SK-MEL-5 (cell line): ENCODE measurements around the gene SLC22A3. TPM values are rescaled to one million over a fixed set of nuclear protein-coding genes. Genes with fewer than 3 reads are reported as not detected.
"Not testable (repeated sequence)": the region's sequence is repeated elsewhere in the genome, so short reads cannot be mapped to it uniquely, and the experiment has no call there.

Experiments
- DNase-seq: peaks from one replicate; pipeline ENCODE4 v3.0.0-alpha.2; 2016; ENCODE audit warnings: low read depth, low spot score
- in situ Hi-C: cut with HindIII; loops from 2 replicates; pipeline ENCODE4 v1.10.0; 2016; ENCODE audit warnings: low sequenced_read_pairs, high pct_unique_total_duplicates, low pct_unique_long_range_greater_than_20kb
- total RNA-seq: library from RNA; depleted of rRNA; stranded (reverse); fragments of >200 nt; shearing (Covaris generic); gene quantifications from 2 replicates; pipeline ENCODE4 v1.2.3, GENCODE V29; 2014

Gene SLC22A3
- total RNA-seq, 1 experiment from 2014 or later: not detected

- DNase-seq: no peak
- in situ Hi-C loops: no loop called here
These were observed 97.0 kb downstream of the SLC22A3 start for GRCh38 chr6:160445130-160445529.

- in situ Hi-C loops: no loop called here
- no peak for DNase-seq
These were observed 99.2 kb downstream of the SLC22A3 start for GRCh38 chr6:160447350-160447749.

- in situ Hi-C loops, DNase-seq: not testable (repeated sequence)
These were observed 101.6 kb downstream of the SLC22A3 start for GRCh38 chr6:160449787-160450186.

GRCh38 chr6:160450849-160451248 is 102.7 kb downstream of the SLC22A3 start:
- DNase-seq: no peak
- in situ Hi-C loops: no loop called here

GRCh38 chr6:160454303-160454702 is 106.1 kb downstream of the SLC22A3 start:
- in situ Hi-C loops: no loop called here
- no peak for DNase-seq

- DNase-seq: no peak
- in situ Hi-C loops: no loop called here
These were observed 106.9 kb downstream of the SLC22A3 start for GRCh38 chr6:160455081-160455480.

- in situ Hi-C loops: no loop called here
- DNase-seq: peak; percentile 66
These were observed 107.5 kb downstream of the SLC22A3 start for GRCh38 chr6:160455541-160456213.

- in situ Hi-C loops: no loop called here
These were observed 108.0 kb downstream of the SLC22A3 start for GRCh38 chr6:160456214-160456546.

GRCh38 chr6:160457823-160458222 is 109.6 kb downstream of the SLC22A3 start:
- in situ Hi-C loops: no loop called here
- no peak for DNase-seq

More at GRCh38 chr6:160456214-160456546, 108.0 kb downstream of the SLC22A3 start:
- no peak for DNase-seq

GRCh38 chr6:160461641-160462040 is 113.5 kb downstream of the SLC22A3 start:
- no peak for DNase-seq
- in situ Hi-C loops: no loop called here

- in situ Hi-C loops: no loop called here
- DNase-seq: no peak
These were observed 113.9 kb downstream of the SLC22A3 start for GRCh38 chr6:160462116-160462515.

GRCh38 chr6:160462551-160463109 is 114.5 kb downstream of the SLC22A3 start:
- in situ Hi-C loops: no loop called here
- peak; percentile 4 for DNase-seq

GRCh38 chr6:160464744-160465143 is 116.6 kb downstream of the SLC22A3 start:
- no peak for DNase-seq
- in situ Hi-C loops: no loop called here

- peak; percentile 6 for DNase-seq
- in situ Hi-C loops: not testable (repeated sequence)
These were observed 119.2 kb downstream of the SLC22A3 start for GRCh38 chr6:160467261-160467871.

GRCh38 chr6:160469153-160469552 is 121.0 kb downstream of the SLC22A3 start:
- DNase-seq: no peak
- in situ Hi-C loops: no loop called here

- DNase-seq, in situ Hi-C loops: not testable (repeated sequence)
These were observed 127.9 kb downstream of the SLC22A3 start for GRCh38 chr6:160476056-160476455.

- in situ Hi-C loops, DNase-seq: not testable (repeated sequence)
These were observed 128.9 kb downstream of the SLC22A3 start for GRCh38 chr6:160477072-160477471.

GRCh38 chr6:160477901-160478300 is 129.7 kb downstream of the SLC22A3 start:
- no peak for DNase-seq
- in situ Hi-C loops: no loop called here

GRCh38 chr6:160487116-160487515 is 138.9 kb downstream of the SLC22A3 start:
- in situ Hi-C loops: no loop called here
- no peak for DNase-seq
